K562 (cell line): ENCODE measurements around the gene PLXNA2. TPM values are rescaled to one million over a fixed set of nuclear protein-coding genes. Genes with fewer than 3 reads are reported as not detected.

ENCODE experiments used
- CBX3 ChIP-seq, 2 experiments: IDR thresholded peaks; 1 replicate in 1 of 2; 2 replicates in 1 of 2; pipeline ENCODE4 v1.6.1; 2012; ENCODE audit warnings: inconsistent platforms in 2 of 2, low read length in 2 of 2, borderline replicate concordance in 1 of 2, control low read depth in 1 of 2
- CEBPB ChIP-seq: fragments of 450-650 bp; IDR thresholded peaks from 2 replicates; pipeline ENCODE4 v1.6.1; 2016; ENCODE audit warnings: missing genetic modification characterization, missing compliant biosample characterization
- CHAMP1 ChIP-seq: fragments of 450-650 bp; IDR thresholded peaks from 2 replicates; pipeline ENCODE4 v1.6.1; 2016; ENCODE audit warnings: mild to moderate bottlenecking
- CHD1 ChIP-seq: fragments of 200-600 bp; sonication (generic); IDR thresholded peaks from one replicate; pipeline ENCODE4 v1.6.1; 2012; ENCODE audit warnings: mild to moderate bottlenecking, moderate library complexity, low read length, inconsistent platforms
- DPF2 ChIP-seq: fragments of 450-650 bp; IDR thresholded peaks from 2 replicates; pipeline ENCODE4 v1.6.1; 2016
- HDAC6 ChIP-seq: IDR thresholded peaks from 2 replicates; pipeline ENCODE4 v1.6.1; 2012; ENCODE audit warnings: low read depth, mild to moderate bottlenecking, control low read depth, inconsistent platforms, low read length, moderate library complexity
- NBN ChIP-seq: fragments of 450-650 bp; IDR thresholded peaks from 2 replicates; pipeline ENCODE4 v1.6.1; 2016; ENCODE audit warnings: low read depth, mild to moderate bottlenecking
- NR1H2 ChIP-seq: sonication (generic); formaldehyde crosslinking; IDR thresholded peaks from 2 replicates; pipeline ENCODE4 v1.4.0; 2020; ENCODE audit warnings: mild to moderate bottlenecking, missing genetic modification reagents
- PCBP2 ChIP-seq: fragments of 200-400 bp; formaldehyde crosslinking; IDR thresholded peaks from 2 replicates; pipeline ENCODE4 v1.6.1; 2018; ENCODE audit warnings: low read length, low read depth, mild to moderate bottlenecking, moderate library complexity; ENCODE audit not compliant: poor library complexity, severe bottlenecking
- PHTF2 ChIP-seq: fragments of 250-450 bp; sonication (Bioruptor Pico); IDR thresholded peaks from 2 replicates; pipeline ENCODE4 v1.5.0; 2021; ENCODE audit warnings: mild to moderate bottlenecking
- POLR2AphosphoS5 ChIP-seq: IDR thresholded peaks from 2 replicates; pipeline ENCODE4 v1.6.1; 2011; ENCODE audit warnings: mild to moderate bottlenecking, low read depth, low read length, moderate library complexity; ENCODE audit not compliant: control insufficient read depth, insufficient read depth
- POLR3G ChIP-seq: IDR thresholded peaks from 2 replicates; pipeline ENCODE4 v1.6.1; 2011; ENCODE audit not compliant: insufficient read length, insufficient replicate concordance; ENCODE audit errors: extremely low read depth
- RFX7 ChIP-seq: fragments of 250-450 bp; sonication (Bioruptor Pico); IDR thresholded peaks from 2 replicates; pipeline ENCODE4 v1.5.1; 2021; ENCODE audit warnings: mild to moderate bottlenecking
- SAFB2 ChIP-seq: fragments of 200-400 bp; formaldehyde crosslinking; IDR thresholded peaks from 2 replicates; pipeline ENCODE4 v1.6.1; 2018; ENCODE audit warnings: borderline replicate concordance, low read length, low read depth, moderate library complexity; ENCODE audit not compliant: severe bottlenecking
- SETDB1 ChIP-seq: IDR thresholded peaks from one replicate; pipeline ENCODE4 v1.6.1; 2012; ENCODE audit warnings: low read length, control low read depth, inconsistent platforms
- SRSF3 ChIP-seq: fragments of 200-400 bp; formaldehyde crosslinking; IDR thresholded peaks from 2 replicates; pipeline ENCODE4 v1.6.1; 2016; ENCODE audit warnings: mild to moderate bottlenecking, low read length, moderate library complexity; ENCODE audit not compliant: insufficient read depth
- SRSF9 ChIP-seq: fragments of 200-400 bp; formaldehyde crosslinking; IDR thresholded peaks from 2 replicates; pipeline ENCODE4 v1.6.1; 2017; ENCODE audit warnings: low read depth, low read length, borderline replicate concordance
- TCF7 ChIP-seq: sonication (generic); IDR thresholded peaks from 2 replicates; pipeline ENCODE4 v1.6.1; 2016; ENCODE audit warnings: antibody characterized with exemption, borderline replicate concordance
- TSHZ1 ChIP-seq: fragments of 250-450 bp; sonication (Bioruptor Pico); IDR thresholded peaks from 2 replicates; pipeline ENCODE4 v1.4.0; 2020; ENCODE audit warnings: mild to moderate bottlenecking, moderate library complexity
- XRCC5 ChIP-seq: fragments of 200-400 bp; formaldehyde crosslinking; IDR thresholded peaks from 2 replicates; pipeline ENCODE4 v1.6.1; 2017; ENCODE audit warnings: low read depth, mild to moderate bottlenecking, low read length
- ZNF212 ChIP-seq: fragments of 450-650 bp; formaldehyde crosslinking; IDR thresholded peaks from 2 replicates; pipeline ENCODE4 v1.4.0; 2020; ENCODE audit warnings: mild to moderate bottlenecking
- ZNF740 ChIP-seq, 3 experiments: fragments of 200-800 bp in 1 of 3; sonication (Bioruptor generic) in 1 of 3; sonication (generic) in 1 of 3; formaldehyde crosslinking in 1 of 3; IDR thresholded peaks; 2 replicates each; pipeline versions ENCODE4 v1.6.1 to v1.8.0; 2016 to 2022; ENCODE audit warnings: mild to moderate bottlenecking in 2 of 3, missing compliant biosample characterization in 2 of 3, missing genetic modification characterization in 2 of 3, missing genetic modification reagents in 1 of 3
- polyA plus RNA-seq, 8 experiments: library from polyadenylated mRNA; depleted of rRNA in 4 of 8; stranded (reverse) in 5 of 8; unstranded in 3 of 8; fragments of >200 nt; fragmentation: Nextera tagmentation in 2 of 8; fragmentation: Illumina TruSeq in 1 of 8; extraction: Ambion mirVana in 2 of 8; extraction: Trizol in 1 of 8; gene quantifications; 2 replicates each; pipeline versions ENCODE4 v1.2.1 to v1.2.3, GENCODE V29; 2011 to 2014; ENCODE audit warnings: inconsistent platforms in 1 of 8, missing spikeins in 1 of 8
- total RNA-seq, 7 experiments: library from RNA; depleted of rRNA in 6 of 7; stranded (reverse); fragments of >200 nt in 6 of 7; fragmentation: Illumina TruSeq in 2 of 7; extraction: Trizol in 2 of 7; gene quantifications; 2 replicates each; pipeline versions ENCODE4 v1.2.1 to v1.2.3, GENCODE V29; 2011 to 2021; ENCODE audit warnings: low replicate concordance in 1 of 7

The PLXNA2 gene
- total and polyA plus RNA-seq, 9 of the 15 experiments (the other 6 are each of a cell fraction or from before 2014, with no cell fraction given), result 0.01 to 1.3 (median 0.32) TPM

GRCh38 chr1:208132287-208132882, 111.8 kb downstream of the PLXNA2 start (continued):
- TF ChIP-seq TSHZ1 (no peak), DPF2 (no peak), NBN (no peak), HDAC6 (no peak), XRCC5 (peak; percentile 96), POLR3G (no peak), CHD1 (no peak), SETDB1 (no peak), POLR2AphosphoS5 (no peak), CBX3 (IDR thresholded peaks at IDR 0.05; ENCODE audit: borderline replicate concordance in 1 of 2, low read length in 2 of 2) (0 out of 3 replicates have a peak, but pooled peaks of 1 of the 2 experiments have one; percentile 34), CEBPB (tag) (no peak), ZNF212 (CRISPR knock-in tag) (no peak), CHAMP1 (no peak), PCBP2 (no peak), NR1H2 (CRISPR knock-in tag) (no peak), SAFB2 (no peak), ZNF740 (CRISPR knock-in tag; IDR thresholded peaks at IDR 0.05) (no peak), ZNF740 (tag; IDR thresholded peaks at IDR 0.05) (no peak), SRSF9 (no peak), TCF7 (no peak), RFX7 (CRISPR knock-in tag) (no peak), PHTF2 (CRISPR knock-in tag) (no peak), SRSF3 (no peak)
